Measurements from ENCODE around the gene PTPRM. TPM values are rescaled to one million over a fixed set of nuclear protein-coding genes. Genes with fewer than 3 reads are reported as not detected.

The PTPRM gene
- total and polyA plus RNA-seq, 2 experiments from 2014 or later: 30.9 to 62.8 TPM

- Histone ChIP-seq H2AFZ (no peak overlapping the region), H3K9me3 (ENCODE audit: low read depth) (no peaks in the 10 kb centered on the region), H3K79me2 (ENCODE audit: insufficient read depth) (no peaks in the 10 kb centered on the region; the same call in 1 of the 2 replicates), H3K4me2 (ENCODE audit: unreplicated experiment) (no peak overlapping the region), H3K4me3 (no peak overlapping the region), H4K20me1 (ENCODE audit: insufficient read depth) (no peaks in the 10 kb centered on the region), H3K36me3 (ENCODE audit: low read depth) (no peaks in the 10 kb centered on the region), H3F3A (ENCODE audit: insufficient read depth) (no peaks in the 10 kb centered on the region), H3K9ac (no peak overlapping the region), H3K27ac (no peak overlapping the region), H3K4me1 (ENCODE audit: insufficient read depth) (peaks cover 17% of the 10 kb centered on the region; the same call in 1 of the 2 replicates), H3K9me2 (ENCODE audit: insufficient read depth) (no peaks in the 10 kb centered on the region), H3K27me3 (replicated peaks; ENCODE audit: insufficient read depth) (no peaks in the 10 kb centered on the region)
- in situ Hi-C loops (cut with MboI): no loop called here
- peak; percentile 15 for DNase-seq
- 69 to 85% methylated on average over 1 of the region's 1 CpG for WGBS, 2 experiments (ENCODE audit: low coverage in 1 of 2, low lambda C conversion rate in 2 of 2, missing lambda C conversion rate in 2 of 2)
- TF ChIP-seq EZH2phosphoT487 (IDR thresholded peaks at IDR 0.05; ENCODE audit: insufficient read depth, low read depth) (no peak), EZH2 (IDR thresholded peaks at IDR 0.05; ENCODE audit: insufficient read depth, poor library complexity, severe bottlenecking) (no peak)
Observed at GRCh38 chr18:7901657-7902056, 334.5 kb downstream of the PTPRM start.

- Histone ChIP-seq H3K9ac (no peak overlapping the region), H3K9me2 (ENCODE audit: insufficient read depth) (no peaks in the 10 kb centered on the region), H3K27me3 (replicated peaks; ENCODE audit: insufficient read depth) (no peaks in the 10 kb centered on the region), H3K9me3 (ENCODE audit: low read depth) (no peaks in the 10 kb centered on the region), H3K4me2 (ENCODE audit: unreplicated experiment) (no peak overlapping the region), H2AFZ (no peak overlapping the region), H3K4me3 (no peak overlapping the region), H3K4me1 (ENCODE audit: insufficient read depth) (peaks cover 17% of the 10 kb centered on the region; the same call in 1 of the 2 replicates), H3K79me2 (ENCODE audit: insufficient read depth) (no peaks in the 10 kb centered on the region; the same call in 1 of the 2 replicates), H3F3A (ENCODE audit: insufficient read depth) (no peaks in the 10 kb centered on the region), H4K20me1 (ENCODE audit: insufficient read depth) (no peaks in the 10 kb centered on the region), H3K27ac (no peak overlapping the region), H3K36me3 (ENCODE audit: low read depth) (no peaks in the 10 kb centered on the region)
- WGBS, 2 experiments (ENCODE audit: low coverage in 1 of 2, low lambda C conversion rate in 2 of 2, missing lambda C conversion rate in 2 of 2): 83 to 87% methylated on average over 5 of the region's 5 CpGs
- in situ Hi-C loops (cut with MboI): no loop called here
- TF ChIP-seq EZH2 (IDR thresholded peaks at IDR 0.05; ENCODE audit: insufficient read depth, poor library complexity, severe bottlenecking): no peak
- no peak for TF ChIP-seq EZH2phosphoT487 (IDR thresholded peaks at IDR 0.05; ENCODE audit: insufficient read depth, low read depth)
- peak; percentile 34 for DNase-seq
Observed at GRCh38 chr18:7902399-7902839, 335.3 kb downstream of the PTPRM start.

- no peaks in the 10 kb centered on the region for H3K9me2 ChIP-seq (ENCODE audit: insufficient read depth)
- TF ChIP-seq EZH2 (IDR thresholded peaks at IDR 0.05; ENCODE audit: insufficient read depth, poor library complexity, severe bottlenecking) (no peak), EZH2phosphoT487 (IDR thresholded peaks at IDR 0.05; ENCODE audit: insufficient read depth, low read depth) (no peak)
- WGBS, 2 experiments (ENCODE audit: low coverage in 1 of 2, low lambda C conversion rate in 2 of 2, missing lambda C conversion rate in 2 of 2): 50 to 53% methylated on average over 2 of the region's 2 CpGs
- H3F3A ChIP-seq (ENCODE audit: insufficient read depth): no peaks in the 10 kb centered on the region
- H3K27me3 ChIP-seq (replicated peaks; ENCODE audit: insufficient read depth): no peaks in the 10 kb centered on the region
- no peaks in the 10 kb centered on the region; the same call in 1 of the 2 replicates for H3K79me2 ChIP-seq (ENCODE audit: insufficient read depth)
- peaks cover 17% of the 10 kb centered on the region; the same call in 1 of the 2 replicates for H3K4me1 ChIP-seq (ENCODE audit: insufficient read depth)
- no peak overlapping the region for H3K27ac ChIP-seq
- H3K9ac ChIP-seq: no peak overlapping the region
- no peaks in the 10 kb centered on the region for H3K36me3 ChIP-seq (ENCODE audit: low read depth)
- H4K20me1 ChIP-seq (ENCODE audit: insufficient read depth): no peaks in the 10 kb centered on the region
- in situ Hi-C loops (cut with MboI): no loop called here
- no peak overlapping the region for H3K4me3 ChIP-seq
- H3K9me3 ChIP-seq (ENCODE audit: low read depth): no peaks in the 10 kb centered on the region
- H2AFZ ChIP-seq: no peak overlapping the region
- DNase-seq: peak; percentile 77
- H3K4me2 ChIP-seq (ENCODE audit: unreplicated experiment): no peak overlapping the region
Observed at GRCh38 chr18:7904529-7904928, 337.4 kb downstream of the PTPRM start.

DNA sequence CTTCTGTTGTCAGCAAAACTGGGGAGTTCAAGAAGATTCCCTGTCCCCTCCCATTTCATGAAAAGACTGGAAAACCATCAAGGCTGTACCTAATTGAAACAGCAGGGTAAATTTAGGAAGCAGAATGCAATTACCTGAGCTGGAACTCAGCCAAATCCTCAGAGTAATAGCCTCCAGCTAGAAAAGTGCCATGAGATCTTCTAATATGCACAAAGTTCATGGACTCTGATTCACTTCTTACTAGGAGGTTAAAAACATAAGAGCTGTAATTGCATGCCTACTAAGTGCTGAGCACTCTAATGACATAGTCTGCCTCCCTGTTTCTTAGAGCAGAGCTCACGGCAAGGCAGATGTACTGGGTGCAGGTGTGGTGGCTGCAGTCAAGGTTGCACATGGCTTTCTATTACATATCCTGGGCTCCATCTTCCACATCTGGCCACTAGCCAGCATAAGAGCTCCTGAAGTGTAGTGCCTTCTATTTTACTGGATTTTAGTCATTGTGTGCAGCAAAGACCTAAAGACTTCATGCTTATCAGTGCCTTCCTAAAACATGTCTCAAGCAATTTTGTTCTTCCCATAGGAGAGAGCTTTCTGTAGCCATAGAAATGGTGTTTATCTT lies 341.7 kb downstream of the PTPRM start:
- no peak overlapping the region for H2AFZ ChIP-seq
- H3K4me3 ChIP-seq: no peak overlapping the region
- no peak for DNase-seq
- no peaks in the 10 kb centered on the region for H3K9me2 ChIP-seq (ENCODE audit: insufficient read depth)
- 94 to 95% methylated on average over 1 of the region's 1 CpG for WGBS, 2 experiments (ENCODE audit: low coverage in 1 of 2, low lambda C conversion rate in 2 of 2, missing lambda C conversion rate in 2 of 2)
- H3K4me2 ChIP-seq (ENCODE audit: unreplicated experiment): no peak overlapping the region
- no peaks in the 10 kb centered on the region for H3K36me3 ChIP-seq (ENCODE audit: low read depth)
- H3K27me3 ChIP-seq (replicated peaks; ENCODE audit: insufficient read depth): no peaks in the 10 kb centered on the region
- no peaks in the 10 kb centered on the region for H4K20me1 ChIP-seq (ENCODE audit: insufficient read depth)
- TF ChIP-seq EZH2phosphoT487 (IDR thresholded peaks at IDR 0.05; ENCODE audit: insufficient read depth, low read depth): no peak
- TF ChIP-seq EZH2 (IDR thresholded peaks at IDR 0.05; ENCODE audit: insufficient read depth, poor library complexity, severe bottlenecking): no peak
- H3F3A ChIP-seq (ENCODE audit: insufficient read depth): no peaks in the 10 kb centered on the region
- H3K9ac ChIP-seq: no peak overlapping the region
- in situ Hi-C loops (cut with MboI): no loop called here
- H3K27ac ChIP-seq: no peak overlapping the region
- no peaks in the 10 kb centered on the region; the same call in 1 of the 2 replicates for H3K79me2 ChIP-seq (ENCODE audit: insufficient read depth)
- H3K4me1 ChIP-seq (ENCODE audit: insufficient read depth): peaks cover 12% of the 10 kb centered on the region; the same call in 1 of the 2 replicates
- no peaks in the 10 kb centered on the region for H3K9me3 ChIP-seq (ENCODE audit: low read depth)
